ENCODE data around the gene CDON.

Gene CDON

DNA sequence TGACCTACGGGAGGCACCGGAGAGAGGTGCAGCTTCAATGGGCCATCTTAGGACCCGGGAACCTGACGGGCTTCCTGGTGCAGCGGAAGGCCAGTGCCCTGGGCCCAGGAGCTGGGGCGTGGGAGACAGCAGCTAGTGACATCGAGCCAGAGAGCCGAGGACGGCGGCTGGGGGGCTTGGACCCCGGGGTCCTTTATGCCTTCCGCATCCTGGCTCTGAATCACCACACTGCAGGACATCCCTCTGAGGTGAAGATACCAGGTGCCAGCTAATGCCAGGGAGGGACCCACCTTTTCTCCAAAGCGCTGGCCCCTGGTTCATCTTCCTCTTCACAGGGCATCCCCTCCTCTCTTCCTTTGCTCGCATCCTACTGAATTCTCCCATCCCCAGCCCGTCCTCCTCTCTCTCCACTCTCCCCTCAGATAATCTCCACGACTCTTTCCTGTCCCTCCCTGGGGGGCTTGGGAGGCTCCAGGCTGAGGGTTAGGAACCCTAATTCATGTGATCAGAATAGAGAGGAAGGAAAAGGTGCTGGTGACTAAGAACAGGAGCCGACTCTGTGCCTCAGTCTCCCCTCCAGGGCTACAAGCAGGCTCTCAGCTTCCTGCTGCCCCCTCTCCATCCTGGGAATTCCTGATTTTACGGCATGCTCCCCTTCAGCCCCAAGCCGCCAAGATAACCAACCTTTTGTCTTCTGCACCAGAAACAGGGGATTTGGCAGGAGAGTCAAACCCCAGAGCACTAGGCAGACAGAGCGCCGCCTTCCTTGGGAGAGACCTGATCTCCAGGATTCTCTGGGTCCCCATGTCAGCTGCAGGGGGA lies 108.3 kb downstream of the CDON start:
- no peak for DNase-seq

DNA sequence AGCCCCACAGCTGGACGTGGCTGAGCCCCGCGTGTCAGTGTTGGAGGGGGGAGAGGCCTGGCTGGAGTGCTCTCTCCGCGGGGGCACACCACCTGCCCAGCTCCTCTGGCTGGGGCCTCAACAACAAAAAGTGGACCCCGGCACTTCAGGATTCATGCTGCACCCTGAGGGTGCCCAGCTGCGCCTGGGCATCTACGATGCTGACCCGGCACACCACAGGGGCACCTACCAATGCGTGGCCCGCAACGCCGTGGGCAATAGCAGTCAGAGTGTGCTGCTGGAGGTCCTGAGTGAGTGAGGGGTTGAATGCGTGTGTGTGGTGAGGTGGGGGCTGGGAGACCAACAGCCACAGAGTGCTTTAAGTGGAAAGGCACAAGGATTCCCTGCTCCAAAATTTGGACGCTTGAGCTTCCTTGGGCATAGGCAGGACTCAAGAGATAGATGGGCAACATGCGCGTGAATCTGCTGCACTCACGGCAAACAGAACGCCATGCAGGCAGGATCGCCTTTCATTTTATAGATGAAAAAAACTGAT lies 109.2 kb downstream of the CDON start:
- DNase-seq = no peak

DNA sequence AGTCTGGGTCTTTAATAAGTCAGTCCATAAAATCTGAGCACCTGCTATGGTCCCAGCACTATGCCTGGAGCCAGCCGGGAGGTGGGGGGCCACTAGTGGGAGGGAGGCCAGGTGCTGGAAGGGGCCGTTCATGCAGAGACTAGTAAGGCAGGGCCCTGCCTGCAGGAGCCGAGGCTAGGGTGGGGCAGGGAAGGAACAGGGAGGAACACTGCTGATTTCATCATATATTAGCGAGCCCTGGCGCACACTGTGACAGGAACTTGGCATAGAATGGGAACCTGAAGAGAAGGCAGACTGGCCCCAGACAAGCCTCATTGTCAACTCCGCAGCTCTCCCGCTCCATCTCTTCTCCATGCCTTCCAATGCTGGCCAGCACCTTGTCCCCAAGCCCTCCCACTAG lies 109.7 kb downstream of the CDON start:
- DNase-seq = no peak

DNA sequence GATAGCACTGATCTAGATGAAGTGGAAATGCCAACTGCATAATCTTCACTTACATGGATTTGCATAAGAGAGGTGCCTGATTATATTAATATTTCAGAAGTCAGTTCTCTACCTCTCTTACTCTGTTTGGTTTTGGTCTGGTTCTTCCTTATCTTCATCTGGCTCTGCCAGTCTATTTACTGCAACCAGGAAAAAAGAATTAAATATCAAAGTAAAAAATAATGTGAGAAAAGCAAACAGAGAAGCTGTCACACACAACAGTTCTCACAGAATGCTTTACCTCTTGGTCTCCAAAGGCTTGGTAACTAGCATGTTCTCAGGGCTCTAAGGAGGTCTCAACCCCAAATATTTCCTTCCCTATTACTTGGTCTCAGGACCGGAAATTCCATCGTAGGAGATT lies 110.1 kb downstream of the CDON start:
- no peak for DNase-seq

DNA sequence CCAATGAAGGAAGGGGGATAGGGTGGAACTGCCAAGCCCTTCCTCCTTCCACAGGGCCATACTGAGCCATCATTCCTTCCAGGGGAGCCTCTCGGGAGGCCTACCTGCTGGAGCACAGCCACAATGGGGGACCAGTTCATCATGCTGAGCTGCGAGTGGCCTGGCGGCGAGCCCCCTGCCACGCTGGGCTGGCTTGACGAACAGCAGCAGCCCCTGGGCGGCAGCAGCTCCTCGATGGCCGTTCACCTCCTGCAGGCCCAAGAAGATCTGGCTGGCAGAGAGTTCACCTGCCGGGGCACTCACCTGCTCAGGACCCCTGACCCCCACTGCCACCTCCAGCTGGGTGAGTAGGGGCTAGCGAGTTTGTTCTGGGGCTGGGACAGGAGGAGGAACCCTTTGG lies 110.9 kb downstream of the CDON start:
- DNase-seq = no peak

DNA sequence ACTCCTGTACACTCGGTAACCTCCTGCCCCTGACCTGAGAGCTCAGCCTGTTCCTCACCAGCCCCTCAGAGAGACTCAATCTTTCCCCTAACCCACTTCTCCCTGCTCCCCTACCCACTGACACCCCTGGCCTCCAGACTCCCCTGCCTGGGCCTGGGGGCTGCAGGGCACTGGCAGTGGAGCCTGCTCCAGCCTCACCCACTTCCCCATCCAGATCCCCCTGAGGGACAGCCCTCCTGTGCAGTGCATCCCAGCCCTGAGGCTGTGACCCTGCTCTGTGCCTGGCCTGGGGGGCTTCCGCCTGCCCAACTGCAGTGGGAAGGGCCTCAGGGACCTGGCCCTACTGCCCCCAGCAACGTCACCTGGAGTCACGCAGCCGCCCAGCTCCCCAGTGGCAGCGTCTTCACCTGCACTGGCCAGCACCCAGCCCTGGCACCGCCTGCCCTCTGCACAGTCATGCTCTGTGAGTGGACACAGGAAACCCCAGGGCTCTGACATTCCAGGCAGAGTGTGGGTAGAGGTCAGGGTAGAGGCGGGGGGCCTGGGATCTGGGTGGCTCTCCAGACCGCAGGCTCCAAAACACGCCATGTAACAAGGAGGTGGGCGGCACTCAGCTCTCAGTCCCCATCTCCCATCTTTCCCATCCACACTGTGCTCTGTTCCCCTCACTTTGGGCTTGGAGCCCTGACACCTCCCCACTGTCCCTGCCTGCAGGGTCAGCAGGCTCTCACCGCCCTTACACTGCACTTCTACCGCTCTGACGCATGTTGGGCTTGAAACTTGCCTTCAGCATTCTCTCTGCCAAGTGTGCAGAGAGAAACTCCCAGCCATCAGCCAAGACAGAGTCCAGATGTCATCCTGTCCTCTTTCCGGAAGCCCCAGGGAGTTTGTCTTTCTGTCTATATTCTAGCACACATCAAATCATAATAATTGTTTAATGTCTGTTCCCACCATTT lies 111.7 kb downstream of the CDON start:
- no peak for DNase-seq

DNA sequence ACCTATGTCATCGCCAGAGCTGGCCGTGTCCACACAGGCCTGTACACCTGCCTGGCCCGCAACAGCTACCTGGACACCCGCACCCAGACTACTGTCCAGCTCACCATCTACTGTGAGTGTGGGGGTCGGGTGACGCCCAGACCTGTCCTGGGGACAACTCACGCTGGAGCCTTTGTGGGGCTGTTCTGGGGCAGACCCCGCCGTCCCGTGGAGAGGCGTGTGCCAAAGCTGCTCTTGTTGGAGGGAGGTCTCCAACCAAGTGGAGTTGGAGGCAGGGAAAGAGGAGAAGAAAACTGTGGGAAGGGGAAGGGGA lies 112.5 kb downstream of the CDON start:
- DNase-seq = no peak

DNA sequence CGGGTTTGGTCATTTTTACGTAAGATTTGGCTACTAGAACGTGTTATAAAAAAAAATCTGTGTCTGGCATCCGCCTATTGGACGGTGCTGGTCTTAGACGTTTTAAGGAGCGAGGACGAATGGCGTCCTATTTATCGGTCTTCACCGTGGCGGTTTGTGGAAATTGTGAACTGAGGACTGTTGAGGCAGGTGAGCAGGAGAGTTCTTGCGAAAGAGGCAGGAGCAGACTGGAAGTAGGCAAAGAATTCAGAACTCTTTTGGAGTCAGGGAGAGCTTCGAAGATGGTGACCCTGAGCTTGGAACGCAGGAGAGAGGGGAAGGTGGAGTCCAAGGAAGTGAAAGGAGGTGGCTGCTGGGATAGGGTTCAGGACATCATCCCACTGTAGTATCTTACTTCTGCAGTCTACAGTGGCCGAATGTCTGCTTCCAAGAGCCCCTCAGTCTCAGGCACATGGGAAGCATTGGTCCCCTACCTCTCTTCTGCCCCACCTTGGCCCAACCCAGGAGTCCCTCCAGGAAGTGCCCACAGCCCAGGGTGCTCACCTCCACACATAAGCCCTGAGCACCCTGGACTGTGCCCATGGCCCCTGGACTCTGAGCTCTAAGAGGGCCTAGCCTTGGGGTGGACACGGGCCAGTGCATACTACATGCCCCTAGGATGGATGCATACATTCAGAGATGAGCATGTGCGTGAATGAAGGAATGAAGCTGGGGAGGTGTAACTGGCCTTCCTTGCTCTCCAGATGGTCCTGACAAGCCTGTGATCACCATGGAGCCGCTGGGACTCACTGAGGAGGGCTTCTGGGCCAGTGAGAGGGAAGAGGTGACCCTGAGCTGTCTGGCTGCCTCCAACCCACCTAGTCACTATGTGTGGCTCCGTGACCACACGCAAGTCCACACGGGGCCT lies 113.1 kb downstream of the CDON start:
- DNase-seq = no peak

DNA sequence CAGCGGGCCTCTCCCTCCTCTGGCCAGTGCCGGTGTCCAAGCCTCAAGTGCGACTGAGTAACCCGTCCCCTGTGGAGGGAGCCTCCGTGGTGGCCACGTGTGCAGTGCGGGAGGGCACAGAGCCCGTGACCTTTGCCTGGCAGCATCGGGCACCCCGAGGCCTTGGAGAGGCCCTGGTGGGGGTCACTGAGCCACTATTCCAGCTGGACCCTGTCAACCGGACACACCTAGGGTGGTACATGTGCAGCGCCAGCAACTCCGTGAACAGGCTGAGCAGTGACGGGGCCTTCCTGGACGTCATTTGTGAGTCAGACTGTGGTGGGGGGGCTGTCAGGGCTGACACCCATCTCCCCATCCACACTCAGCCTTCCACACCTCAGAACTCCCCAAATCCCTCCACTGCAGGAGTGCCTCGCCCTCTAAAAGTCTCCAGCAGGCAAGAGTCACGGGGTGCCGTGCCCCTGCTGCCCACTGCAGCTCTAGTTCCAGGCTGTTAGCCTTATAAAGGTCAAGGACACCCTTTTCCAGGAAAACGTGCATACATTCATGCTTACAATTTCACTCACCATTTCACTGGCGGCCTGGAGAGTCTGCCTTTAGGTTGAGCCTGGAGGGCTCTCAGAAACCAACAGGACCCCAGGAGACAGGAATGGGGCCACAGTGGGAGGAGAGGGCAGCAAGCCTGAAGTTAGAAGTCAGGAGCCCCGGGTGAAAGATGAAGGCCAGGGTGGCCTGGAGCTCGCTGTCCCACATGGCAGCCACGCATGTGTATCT lies 114.2 kb downstream of the CDON start:
- DNase-seq = no peak

DNA sequence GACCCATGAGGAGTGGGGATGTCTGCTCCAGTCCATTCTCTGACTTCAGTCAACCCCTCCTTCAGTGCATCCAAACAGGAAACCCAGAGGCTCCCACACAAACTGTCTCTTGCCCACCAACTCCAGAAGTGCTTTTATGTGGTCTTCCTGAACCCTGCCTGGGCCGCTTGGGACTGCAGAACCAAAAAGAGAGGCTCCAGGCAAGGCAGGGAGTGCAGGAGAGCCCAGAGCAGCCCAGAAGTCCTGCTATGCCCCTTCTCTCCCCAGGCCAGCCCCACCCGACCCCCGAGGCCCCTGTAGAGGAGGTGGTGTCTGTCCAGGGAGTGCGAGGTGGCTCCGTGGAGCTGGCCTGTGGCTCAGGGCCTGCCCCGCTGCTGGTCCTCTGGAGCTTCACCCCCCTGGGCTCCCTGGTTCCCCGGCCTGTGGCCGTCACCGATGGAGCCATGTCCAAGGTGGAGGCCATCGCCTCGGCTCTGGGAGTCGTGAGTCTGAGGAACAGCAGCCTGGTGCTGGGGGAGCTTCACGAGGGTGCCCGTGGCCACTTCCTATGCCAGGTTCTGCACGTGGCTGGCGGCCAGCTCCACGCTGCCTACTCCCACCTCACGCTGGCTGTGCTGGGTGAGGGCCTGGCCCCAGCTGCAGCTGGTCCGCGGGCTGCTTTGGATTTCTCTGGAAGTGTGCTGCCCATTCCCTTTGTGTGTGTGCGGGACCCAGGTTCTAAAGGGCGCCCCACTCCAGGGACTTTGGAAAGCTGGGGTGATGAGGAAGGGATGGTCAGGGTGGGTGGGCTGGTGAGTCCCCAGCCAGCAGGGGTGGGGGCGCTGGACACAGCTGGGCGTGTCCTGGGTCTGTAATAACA lies 115.0 kb downstream of the CDON start:
- no peak for DNase-seq

DNA sequence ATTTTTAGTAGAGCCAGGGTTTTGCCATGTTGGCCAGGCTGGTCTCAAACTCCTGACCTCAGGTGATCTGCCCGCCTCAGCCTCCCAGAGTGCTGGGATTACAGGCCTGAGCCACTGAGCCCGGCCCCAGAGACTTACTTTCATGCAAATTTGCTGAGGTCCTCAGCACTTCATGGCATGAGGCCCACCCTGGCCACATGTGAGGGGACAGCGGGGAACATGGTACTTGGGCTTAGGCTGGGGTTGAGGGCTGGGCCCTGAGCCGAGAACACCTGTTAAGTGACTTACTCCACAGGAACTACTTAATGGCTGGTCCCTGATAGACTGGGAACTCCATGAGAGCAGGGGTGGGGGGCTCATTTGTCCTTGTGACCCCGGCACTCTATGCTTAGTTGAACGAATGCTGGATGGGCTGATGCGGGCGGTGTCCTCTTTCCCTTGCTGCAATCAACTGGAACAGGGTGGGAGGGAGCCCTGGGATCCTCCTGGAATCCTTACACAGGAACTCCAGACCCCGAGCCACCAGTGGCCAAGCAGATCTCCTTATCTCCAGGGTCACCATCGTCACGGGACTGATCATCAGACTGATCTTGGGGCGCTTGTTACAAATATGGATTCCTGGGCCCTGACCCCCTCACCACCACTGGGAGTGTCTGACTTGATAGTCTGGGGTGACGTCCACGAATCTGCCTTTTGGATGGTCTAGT lies 115.8 kb downstream of the CDON start:
- DNase-seq = no peak

DNA sequence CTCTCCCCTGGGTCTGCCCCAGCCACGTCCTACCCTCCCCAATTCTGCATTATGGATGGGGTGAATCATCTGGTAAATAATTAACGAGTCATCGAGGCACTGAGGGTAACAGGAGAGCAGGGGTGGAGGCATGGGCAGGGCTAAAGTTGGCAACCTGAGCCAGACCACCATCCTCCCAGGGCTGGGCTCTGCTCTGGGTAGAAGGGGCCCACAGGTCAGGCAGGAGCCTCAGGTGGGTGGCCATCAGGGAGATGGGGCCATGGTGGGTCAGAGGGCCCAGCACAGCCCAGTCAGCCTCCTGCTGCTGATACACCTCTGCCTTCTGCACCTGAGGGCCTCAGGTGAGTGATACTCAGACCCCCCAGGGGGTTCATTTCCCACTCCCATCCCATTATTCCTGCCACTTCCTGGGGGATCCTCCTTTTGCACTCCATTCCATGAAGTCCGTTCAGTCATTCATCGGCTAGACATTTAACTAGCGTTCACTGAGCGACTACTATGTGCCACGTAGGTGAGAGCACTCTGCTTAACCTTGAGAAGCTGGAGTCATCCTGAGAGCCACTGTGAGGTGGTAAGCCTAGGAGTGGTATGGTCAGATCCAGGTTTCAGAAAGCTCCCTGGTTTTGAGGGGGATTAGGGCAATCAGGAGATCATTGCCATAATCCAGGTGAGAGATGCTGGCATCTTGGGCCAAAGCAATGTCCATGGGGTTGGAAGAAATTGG lies 116.7 kb downstream of the CDON start, which contains the start of gene VSIG10L2:
TSS of gene VSIG10L2 (plus strand) at position 248 of the 724 bp plus-strand sequence. CDS start at position 260, 12 bp downstream.
- DNase-seq = no peak

DNA sequence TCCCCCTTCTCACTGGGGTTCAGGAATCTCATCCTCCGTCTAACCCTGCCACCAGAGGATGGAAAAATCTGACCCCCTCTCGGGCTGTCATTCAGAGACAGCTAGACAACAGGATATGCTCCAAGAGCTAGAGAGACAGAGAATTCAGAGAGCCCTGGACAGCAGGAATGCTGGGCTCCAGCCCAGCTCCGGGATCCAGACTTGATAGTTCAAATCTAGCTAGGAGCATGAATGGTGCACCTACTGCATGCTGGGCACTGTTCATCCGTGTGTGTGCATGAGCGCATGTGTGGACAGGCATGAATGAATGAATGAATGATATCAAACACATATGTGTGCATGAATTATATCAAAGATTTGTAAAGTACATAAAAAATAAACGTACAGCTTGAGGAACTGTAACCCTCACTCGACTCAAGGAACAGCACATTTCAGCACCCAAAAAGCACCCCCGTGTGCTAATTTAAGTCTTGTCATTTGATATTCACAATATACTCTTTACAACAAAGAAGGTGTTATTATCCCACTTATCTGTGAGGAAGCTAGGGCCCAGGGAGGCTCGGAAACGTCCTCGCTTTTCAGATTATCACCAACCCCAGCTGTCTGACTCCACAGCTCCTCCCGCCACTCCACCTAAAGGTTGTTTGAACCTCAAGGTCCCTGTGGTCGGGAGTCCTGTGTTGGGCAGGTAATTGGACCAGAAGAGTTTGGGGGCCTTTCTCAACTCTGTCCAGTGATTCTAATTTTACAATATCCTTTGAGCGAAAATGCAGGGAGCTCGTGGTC lies 117.5 kb downstream of the CDON start:
- no peak for DNase-seq

DNA sequence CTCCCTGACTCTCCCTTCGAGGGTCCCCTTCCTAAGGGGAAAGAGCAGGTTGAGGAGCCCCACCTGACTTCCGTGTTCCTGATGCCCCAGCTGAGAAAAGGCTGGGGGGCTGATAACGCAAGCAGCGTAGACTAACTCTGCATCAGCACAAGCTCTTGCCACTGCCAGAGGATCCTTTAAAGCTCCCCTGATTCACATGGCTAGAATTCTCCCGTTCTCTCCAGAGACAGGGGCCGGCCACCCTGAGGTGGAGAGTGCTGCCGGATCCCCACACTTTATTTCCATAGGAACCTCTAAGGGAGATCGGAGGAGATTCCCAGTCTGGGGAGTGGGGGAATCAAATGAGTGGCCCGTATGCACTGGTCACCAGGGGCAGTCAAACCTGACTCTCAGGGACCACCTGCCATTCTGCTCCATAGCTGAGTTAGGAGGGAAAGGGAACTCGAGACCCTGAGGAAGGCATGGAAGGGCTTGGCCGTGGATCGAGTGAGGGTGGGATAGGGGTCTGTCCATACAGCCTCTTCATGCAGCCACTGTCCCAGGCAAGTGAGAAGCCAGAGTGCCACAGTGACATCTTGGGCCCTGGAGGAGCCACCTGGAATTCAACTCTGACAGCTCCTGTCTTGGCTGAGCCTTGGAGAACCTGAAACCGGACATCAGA lies 118.2 kb downstream of the CDON start:
- no peak for DNase-seq

DNA sequence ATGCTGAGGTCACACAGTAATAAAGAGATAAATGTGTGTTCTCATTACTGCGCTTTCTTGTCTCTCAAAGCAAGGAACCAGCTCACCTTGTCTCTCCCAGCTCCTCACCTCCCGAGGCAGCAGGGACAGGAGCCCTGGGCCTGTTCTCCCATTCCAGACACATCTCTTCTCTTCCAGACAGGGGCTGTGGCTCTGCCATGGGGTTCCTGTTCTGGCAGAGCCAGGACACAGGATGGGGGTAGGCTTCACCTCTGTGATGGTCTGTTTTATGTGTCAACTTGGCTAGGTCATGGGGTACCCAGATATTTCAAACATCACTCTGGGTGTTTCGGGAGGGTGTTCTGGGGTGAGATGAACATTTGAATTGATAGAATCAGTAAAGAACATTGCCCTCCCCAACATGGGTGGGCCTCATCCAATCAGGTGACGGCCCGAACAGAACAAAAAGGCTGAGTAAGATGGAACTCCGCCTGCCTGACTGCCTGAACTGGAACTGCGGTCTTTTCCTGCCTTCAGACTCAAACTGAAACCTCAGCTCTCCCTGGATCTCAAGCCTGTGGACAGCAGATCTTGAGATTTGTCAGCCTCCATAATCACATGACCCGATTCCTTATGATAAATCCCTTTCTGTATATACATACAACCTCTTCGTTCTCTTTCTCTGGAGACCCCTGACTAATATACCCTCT lies 118.9 kb downstream of the CDON start:
- no peak for DNase-seq

DNA sequence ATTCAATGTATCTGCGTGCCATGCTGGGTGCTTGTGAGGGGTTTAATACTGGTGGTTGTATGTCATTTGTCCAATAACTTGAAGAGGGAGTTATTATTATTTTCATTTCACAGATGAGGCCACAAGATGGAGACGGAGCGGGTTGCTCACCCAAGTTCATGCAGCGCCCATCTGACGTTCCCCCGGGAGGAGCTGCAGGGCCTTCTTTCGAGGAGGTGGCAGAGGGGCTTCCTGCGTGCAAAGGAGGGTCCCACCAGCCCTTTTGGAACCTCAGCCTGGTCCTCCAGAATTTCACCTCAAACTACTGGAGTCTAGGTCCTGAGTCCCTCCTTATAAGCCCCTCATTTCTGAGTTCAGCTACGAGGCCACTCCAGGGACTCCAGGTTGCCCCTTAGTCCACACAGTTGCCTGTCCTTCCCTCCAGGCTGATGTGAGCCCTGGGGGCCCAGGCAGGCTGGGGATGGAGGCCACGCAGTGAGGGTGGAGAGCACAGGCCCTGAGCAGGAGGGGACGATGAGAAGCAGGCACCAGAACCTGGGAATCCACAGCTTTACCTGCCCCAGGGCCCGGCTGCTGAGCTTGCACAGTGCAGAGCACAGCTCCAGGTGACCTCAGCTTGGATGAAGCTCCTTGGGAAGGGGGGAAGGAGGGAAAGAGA lies 119.8 kb downstream of the CDON start:
- DNase-seq = no peak
